GM19193 (cell line): ENCODE results near the gene TUBA1B.

Source experiments
- POLR2A ChIP-seq: IDR thresholded peaks from 4 replicates; pipeline ENCODE4 v1.6.1; 2011; ENCODE audit not compliant: insufficient read depth, insufficient read length; ENCODE audit errors: extremely low read depth

The TUBA1B gene

DNA sequence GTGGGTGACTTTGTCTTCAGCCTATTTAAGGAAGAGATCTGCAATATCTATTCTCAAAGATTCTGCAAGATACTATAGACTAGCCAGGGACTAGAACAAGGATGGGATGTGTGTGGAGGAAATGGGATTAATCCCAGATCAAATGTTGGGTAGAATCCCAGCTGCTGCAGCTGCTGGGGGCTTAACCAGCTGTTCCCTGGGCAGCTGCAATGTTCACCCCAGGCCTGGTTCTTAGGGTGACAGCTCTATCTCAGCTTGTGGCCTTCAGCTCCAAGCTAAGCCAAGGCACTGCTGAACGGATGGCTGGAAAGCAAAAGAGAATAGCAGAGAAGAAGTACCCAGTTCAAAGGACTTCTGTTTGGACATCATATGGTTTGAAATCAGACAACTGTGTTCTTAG, 51.4 kb downstream of the TUBA1B start:
- no peak for TF ChIP-seq POLR2A
